A549 (cell line): Measurements from ENCODE around the gene CCDC83. TPM values are rescaled to one million over a fixed set of nuclear protein-coding genes. Genes with fewer than 3 reads are reported as not detected.
A peak's percentile ranks its signal among the peaks of the same experiment; 100 is the strongest.

Experiments
- ATAC-seq, 2 experiments: fragments of 200-7000 bp in 1 of 2; fragments of >200 bp in 1 of 2; cut with Nextera tagmentation in 1 of 2; cut with Tn5 transposase in 1 of 2; 3 replicates each; pipeline versions ENCODE4 v1.8.0 to v1.9.1; 2018 to 2020; ENCODE audit warnings: mild to moderate bottlenecking in 1 of 2, moderate library complexity in 1 of 2
- CTCF ChIA-PET: fragments of 300-600 bp; sonication (Branson Sonifier 250); formaldehyde crosslinking; extraction: SDS; loops from one replicate; lab custom pipeline; 2021; ENCODE audit warnings: antibody characterized with exemption, inconsistent platforms; lab: Yijun Ruan, JAX
- POLR2A ChIA-PET: fragments of 350-600 bp; formaldehyde crosslinking; extraction: SDS; loops from one replicate; lab custom pipeline; 2021; ENCODE audit warnings: antibody characterized with exemption, inconsistent platforms; lab: Yijun Ruan, JAX
- DNase-seq, 2 experiments: peaks; one replicate each; pipeline versions ENCODE4 v3.0.0 to v3.0.0-alpha.2; 2011 to 2016; ENCODE audit warnings: low read depth in 1 of 2, low spot score in 1 of 2
- FAIRE-seq: peaks from 2 replicates; lab custom pipeline; 2011; peaks lifted over from hg19 to GRCh38; lab: Jason Lieb, UNC
- H3K27ac ChIP-seq, 2 experiments: fragments of >200 bp; sonication (Bioruptor Twin); formaldehyde crosslinking; 3 replicates each; pipeline ENCODE4 v1.5.1; 2016 to 2017
- H3K4me1 ChIP-seq: fragments of >200 bp; sonication (Bioruptor Twin); formaldehyde crosslinking; 3 replicates; pipeline ENCODE4 v1.6.1; 2016
- H3K4me2 ChIP-seq: fragments of >200 bp; sonication (Bioruptor Twin); formaldehyde crosslinking; 3 replicates; pipeline ENCODE4 v1.6.1; 2016
- H3K4me3 ChIP-seq: fragments of >200 bp; sonication (Bioruptor Twin); formaldehyde crosslinking; 3 replicates; pipeline ENCODE4 v1.5.1; 2016
- H3K9me3 ChIP-seq: fragments of >200 bp; sonication (Bioruptor Twin); formaldehyde crosslinking; 3 replicates; pipeline ENCODE4 v1.6.1; 2016
- EHMT2 ChIP-seq: fragments of 200-600 bp; sonication (generic); IDR thresholded peaks from 2 replicates; pipeline ENCODE4 v1.6.1; 2016; ENCODE audit warnings: antibody characterized with exemption, low read depth, mild to moderate bottlenecking, moderate library complexity
- FOSL2 ChIP-seq, 2 experiments: fragments of 450-650 bp in 1 of 2; fragments of >200 bp in 1 of 2; sonication (Bioruptor Twin) in 1 of 2; formaldehyde crosslinking; IDR thresholded peaks; 2 replicates each; pipeline versions ENCODE4 v1.5.0 to v1.6.1; 2016 to 2020; ENCODE audit warnings: mild to moderate bottlenecking in 1 of 2, moderate library complexity in 1 of 2
- KDM1A ChIP-seq: fragments of 200-600 bp; sonication (generic); IDR thresholded peaks from 2 replicates; pipeline ENCODE4 v1.6.1; 2016; ENCODE audit warnings: low read depth, mild to moderate bottlenecking
- MAFK ChIP-seq: fragments of 450-650 bp; IDR thresholded peaks from 2 replicates; pipeline ENCODE4 v1.6.1; 2014; ENCODE audit not compliant: partially characterized antibody
- NR3C1 ChIP-seq: fragments of >200 bp; sonication (Bioruptor Twin); formaldehyde crosslinking; IDR thresholded peaks from 3 replicates; pipeline ENCODE4 v1.6.1; 2017
- RNF2 ChIP-seq: fragments of 200-600 bp; sonication (generic); IDR thresholded peaks from 2 replicates; pipeline ENCODE4 v1.6.1; 2016; ENCODE audit warnings: low read depth, mild to moderate bottlenecking, antibody characterized with exemption, moderate library complexity, borderline replicate concordance
- WGBS: methylation state at CpG from one replicate; pipeline ENCODE4 v1.1.6; 2017; ENCODE audit errors: missing lambda C conversion rate; 5-methylcytosine and 5-hydroxymethylcytosine counted together
- polyA plus RNA-seq, 4 experiments: library from polyadenylated mRNA; depleted of rRNA in 3 of 4; stranded (reverse); fragments of >200 nt; fragmentation: RNase III in 1 of 4; extraction: RNeasy Plus Mini Kit Qiagen cat#74134 plus additional on column Dnase treatment in 1 of 4; gene quantifications; 2 replicates in 3 of 4; 3 replicates in 1 of 4; pipeline ENCODE4 v1.2.3, GENCODE V29; 2011 to 2017
- TF ChIP-seq, protein P1 (sequence below): fragments of >200 bp; sonication (Bioruptor Twin); formaldehyde crosslinking; IDR thresholded peaks from 3 replicates; pipeline ENCODE4 v1.5.1; 2016
- TF ChIP-seq, protein P2 (sequence below): fragments of 250-450 bp; sonication (Bioruptor Pico); IDR thresholded peaks from 2 replicates; pipeline ENCODE4 v1.5.0; 2021; ENCODE audit warnings: mild to moderate bottlenecking, moderate library complexity, borderline replicate concordance

CCDC83 gene
- polyA plus RNA-seq, 2 of the 4 experiments (the other 2 are of a cell fraction), result not detected

DNA sequence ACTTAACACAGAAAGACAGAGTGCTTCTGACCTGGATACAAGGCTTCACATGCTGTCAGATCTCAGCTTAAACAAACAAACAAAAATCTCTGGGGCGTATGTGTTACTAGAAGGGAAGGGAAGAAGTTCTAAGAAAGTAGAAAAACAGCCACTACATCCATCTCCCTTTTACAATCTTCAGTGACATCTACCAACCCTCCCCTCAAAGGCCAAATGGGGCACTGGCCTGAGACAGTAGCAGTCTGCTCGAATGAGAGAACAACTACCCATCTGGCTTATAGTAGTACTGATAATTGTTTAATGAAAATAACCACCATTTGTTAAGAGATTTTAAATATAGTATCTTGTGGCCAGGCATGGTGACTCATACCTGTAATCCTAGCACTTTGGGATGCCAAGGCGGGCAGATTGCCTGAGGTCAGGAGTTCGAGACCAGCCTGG is 29.4 kb downstream of the CCDC83 start:
- ChIA-PET CTCF (interaction anchor here (1.1 kb wide), 1 partner anchor 10 kb away, joined by 3 read pairs; no protein-coding TSS in a partner anchor), POLR2A (no interaction called here)
- Histone ChIP-seq H3K4me1 (peaks cover 11% of the 10 kb centered on the region), H3K27ac (no peak overlapping the region), H3K4me3 (no peak overlapping the region), H3K9me3 (no peaks in the 10 kb centered on the region), H3K4me2 (no peak overlapping the region)
- WGBS, result 75% methylated on average over 4 of the region's 4 CpGs
- FAIRE-seq (no peak), ATAC-seq (no peak; a peak in 1 of 6 replicates), DNase-seq (no peak)
- no peak for TF ChIP-seq MAFK
- TF ChIP-seq FOSL2 (IDR thresholded peaks at IDR 0.05), result no peak
- TF ChIP-seq FOSL2 (CRISPR knock-in tag; IDR thresholded peaks at IDR 0.05), result peak; percentile 14; the same call in 1 of the 2 replicates

DNA sequence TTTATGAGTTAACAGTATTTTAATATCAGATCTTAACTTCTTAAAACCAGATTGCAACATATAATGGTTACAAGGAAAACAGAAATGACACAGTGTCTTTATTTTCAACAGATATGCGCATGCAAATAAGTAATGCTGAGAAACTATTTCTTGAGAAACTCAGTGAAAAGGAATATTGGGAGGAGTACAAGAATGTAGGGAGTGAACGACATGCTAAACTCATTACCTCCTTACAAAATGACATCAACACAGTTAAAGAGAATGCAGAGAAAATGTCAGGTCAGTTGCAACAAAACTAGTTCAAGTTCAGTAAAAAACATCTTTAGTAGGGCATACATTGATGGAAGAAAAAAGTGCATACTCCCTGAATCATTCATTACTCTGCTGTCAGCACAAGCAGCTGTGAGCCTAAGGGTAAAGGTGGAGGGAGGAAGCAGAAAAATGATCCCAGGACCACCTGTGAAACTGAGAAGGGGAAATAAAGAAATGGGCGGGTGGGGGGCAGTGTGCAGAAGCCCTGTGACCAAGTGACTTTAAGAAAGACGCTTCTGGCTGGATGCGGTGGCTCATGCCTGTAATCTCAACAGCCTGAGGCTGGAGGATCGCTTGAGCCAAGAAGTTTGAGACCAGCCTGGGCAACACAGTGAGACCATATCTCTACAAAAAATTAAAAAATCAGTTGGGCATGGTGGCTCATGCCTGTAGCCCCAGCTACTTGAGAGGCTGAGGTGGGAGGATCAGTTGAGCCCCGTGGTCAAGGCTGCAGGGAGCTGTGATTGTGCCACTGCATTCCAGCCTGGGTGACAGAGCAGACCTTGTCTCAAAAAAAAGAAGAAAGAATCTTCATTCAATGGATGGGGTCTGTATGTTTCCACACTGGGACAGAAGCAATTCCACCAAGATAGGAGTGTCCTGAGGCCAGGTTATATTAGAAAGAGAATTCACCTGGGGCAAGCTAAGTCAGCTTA is 31.2 kb downstream of the CCDC83 start:
- TF ChIP-seq, protein P1, sequence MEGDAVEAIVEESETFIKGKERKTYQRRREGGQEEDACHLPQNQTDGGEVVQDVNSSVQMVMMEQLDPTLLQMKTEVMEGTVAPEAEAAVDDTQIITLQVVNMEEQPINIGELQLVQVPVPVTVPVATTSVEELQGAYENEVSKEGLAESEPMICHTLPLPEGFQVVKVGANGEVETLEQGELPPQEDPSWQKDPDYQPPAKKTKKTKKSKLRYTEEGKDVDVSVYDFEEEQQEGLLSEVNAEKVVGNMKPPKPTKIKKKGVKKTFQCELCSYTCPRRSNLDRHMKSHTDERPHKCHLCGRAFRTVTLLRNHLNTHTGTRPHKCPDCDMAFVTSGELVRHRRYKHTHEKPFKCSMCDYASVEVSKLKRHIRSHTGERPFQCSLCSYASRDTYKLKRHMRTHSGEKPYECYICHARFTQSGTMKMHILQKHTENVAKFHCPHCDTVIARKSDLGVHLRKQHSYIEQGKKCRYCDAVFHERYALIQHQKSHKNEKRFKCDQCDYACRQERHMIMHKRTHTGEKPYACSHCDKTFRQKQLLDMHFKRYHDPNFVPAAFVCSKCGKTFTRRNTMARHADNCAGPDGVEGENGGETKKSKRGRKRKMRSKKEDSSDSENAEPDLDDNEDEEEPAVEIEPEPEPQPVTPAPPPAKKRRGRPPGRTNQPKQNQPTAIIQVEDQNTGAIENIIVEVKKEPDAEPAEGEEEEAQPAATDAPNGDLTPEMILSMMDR, result no peak
- no peak for ATAC-seq
- Histone ChIP-seq H3K4me1 (peaks cover 21% of the 10 kb centered on the region), H3K4me3 (no peak overlapping the region), H3K9me3 (no peaks in the 10 kb centered on the region), H3K27ac (no peak overlapping the region), H3K4me2 (no peak overlapping the region)
- peak; percentile 28 for FAIRE-seq
- WGBS, result 64% methylated on average over 7 of the region's 7 CpGs
- no peak for DNase-seq
- ChIA-PET CTCF (no interaction called here), POLR2A (no interaction called here)

DNA sequence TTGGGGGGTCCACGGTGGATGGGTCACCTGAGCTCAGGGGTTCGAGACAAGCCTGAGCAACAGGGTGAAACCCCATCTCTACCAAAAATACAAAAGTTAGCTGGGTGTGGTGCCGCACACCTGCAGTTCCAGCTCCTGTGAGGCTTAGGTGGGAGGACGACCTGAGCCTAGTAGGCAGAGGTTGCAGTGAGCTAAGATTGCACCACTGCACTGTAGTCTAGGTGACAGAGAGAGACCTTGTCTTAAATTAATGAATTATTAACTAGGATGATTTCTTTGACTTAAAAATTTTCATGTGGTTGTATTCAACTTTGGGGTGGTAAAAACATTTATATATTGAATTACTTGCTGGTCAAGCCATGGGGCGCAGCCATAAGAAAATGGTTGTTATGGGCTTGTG is 33.9 kb downstream of the CCDC83 start:
- H3K27ac ChIP-seq, result no peak overlapping the region
- no peaks in the 10 kb centered on the region for H3K9me3 ChIP-seq
- no peak for FAIRE-seq
- H3K4me2 ChIP-seq, result peak overlapping the region; percentile 40
- TF ChIP-seq RNF2 (no peak), EHMT2 (no peak)
- DNase-seq, result no peak
- CTCF ChIA-PET, result interaction anchor here (1.9 kb wide), 1 partner anchor 34 kb away, joined by 4 read pairs; the partner anchor contains the start of gene CCDC83
- WGBS, result 87% methylated on average over 5 of the region's 5 CpGs
- no peak overlapping the region for H3K4me3 ChIP-seq
- peaks cover 21% of the 10 kb centered on the region for H3K4me1 ChIP-seq
- POLR2A ChIA-PET, result no interaction called here
- ATAC-seq, result no peak

DNA sequence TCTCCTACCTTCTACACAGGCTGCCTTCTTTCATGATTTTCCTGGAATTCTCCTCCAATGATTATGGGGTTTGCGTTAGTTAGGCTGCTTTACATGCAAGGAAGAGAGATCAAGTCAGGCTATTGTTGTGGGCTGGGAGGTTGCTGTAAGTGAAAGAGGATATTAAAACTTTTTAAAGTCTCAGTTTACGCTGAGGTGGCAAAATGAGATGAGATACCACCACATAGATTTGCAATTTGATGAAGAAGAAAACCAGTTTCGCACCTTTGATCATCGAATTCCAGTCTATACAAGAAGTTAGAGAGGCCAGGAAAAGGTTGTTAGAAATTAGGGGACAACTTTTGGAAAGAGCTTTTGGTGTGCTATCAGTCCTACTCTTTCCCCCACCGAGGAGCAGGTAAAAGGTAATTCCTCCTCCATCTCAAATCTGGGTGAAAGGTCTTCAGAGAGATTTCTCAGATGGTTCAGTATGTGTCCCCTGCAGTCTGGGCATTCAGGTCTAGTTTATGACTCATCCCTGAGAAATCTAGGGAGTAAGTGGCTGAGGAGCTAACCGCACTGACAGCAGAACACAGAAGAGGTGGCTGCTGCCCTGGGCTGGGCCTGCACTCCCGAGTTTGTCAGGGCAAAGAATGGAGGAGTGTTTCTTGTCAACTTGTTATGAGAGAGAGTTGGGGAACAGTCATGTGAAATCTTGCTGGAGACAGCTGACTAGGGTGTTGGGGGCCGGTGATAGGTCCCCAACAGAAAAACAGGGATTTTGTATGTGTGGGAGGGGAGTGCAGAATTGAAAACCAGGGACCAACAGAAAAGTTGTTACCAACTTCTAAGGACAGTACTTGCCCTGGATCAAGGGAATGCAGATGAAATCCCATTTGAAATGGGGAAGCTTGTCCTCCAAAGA is 34.7 kb downstream of the CCDC83 start:
- Histone ChIP-seq H3K4me1 (peaks cover 18% of the 10 kb centered on the region), H3K27ac (peak overlapping the region in 1 of 2 experiments; percentile 67; a peak in 3 of 6 replicates), H3K9me3 (no peaks in the 10 kb centered on the region), H3K4me3 (no peak overlapping the region), H3K4me2 (peak overlapping the region; percentile 40)
- DNase-seq (peak; percentile 36 to 53), ATAC-seq (peak; percentile 92), FAIRE-seq (no peak)
- WGBS, result 62% methylated on average over 8 of the region's 8 CpGs
- ChIA-PET CTCF (interaction anchor here (0.9 to 1.9 kb wide), 3 partner anchors 10 to 304 kb away, joined by 3 to 5 read pairs (median 4); partner anchors contain the start of gene CCDC83), POLR2A (no interaction called here)
- TF ChIP-seq FOSL2 (IDR thresholded peaks at IDR 0.05) (no peak), FOSL2 (CRISPR knock-in tag; IDR thresholded peaks at IDR 0.05) (peak; percentile 76), NR3C1 (no peak), MAFK (peak; percentile 95), KDM1A (no peak)
- TF ChIP-seq, protein P2, sequence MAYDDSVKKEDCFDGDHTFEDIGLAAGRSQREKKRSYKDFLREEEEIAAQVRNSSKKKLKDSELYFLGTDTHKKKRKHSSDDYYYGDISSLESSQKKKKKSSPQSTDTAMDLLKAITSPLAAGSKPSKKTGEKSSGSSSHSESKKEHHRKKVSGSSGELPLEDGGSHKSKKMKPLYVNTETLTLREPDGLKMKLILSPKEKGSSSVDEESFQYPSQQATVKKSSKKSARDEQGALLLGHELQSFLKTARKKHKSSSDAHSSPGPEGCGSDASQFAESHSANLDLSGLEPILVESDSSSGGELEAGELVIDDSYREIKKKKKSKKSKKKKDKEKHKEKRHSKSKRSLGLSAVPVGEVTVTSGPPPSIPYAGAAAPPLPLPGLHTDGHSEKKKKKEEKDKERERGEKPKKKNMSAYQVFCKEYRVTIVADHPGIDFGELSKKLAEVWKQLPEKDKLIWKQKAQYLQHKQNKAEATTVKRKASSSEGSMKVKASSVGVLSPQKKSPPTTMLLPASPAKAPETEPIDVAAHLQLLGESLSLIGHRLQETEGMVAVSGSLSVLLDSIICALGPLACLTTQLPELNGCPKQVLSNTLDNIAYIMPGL, result no peak
- TF ChIP-seq, all 56 proteins: peak for 2
